K562 (cell line): ENCODE measurements around the gene PPM1N. TPM values are rescaled to one million over a fixed set of nuclear protein-coding genes. Genes with fewer than 3 reads are reported as not detected.
A peak's percentile ranks its signal among the peaks of the same experiment; 100 is the strongest.

Experiments used
- ATAC-seq: fragments of 200-7000 bp; cut with Tn5 transposase; 3 replicates; pipeline ENCODE4 v1.9.1; 2020; ENCODE audit warnings: moderate library complexity
- BruUV-seq: library from RNA; stranded (reverse); fragments of 400-500 nt; replicated peaks from 2 replicates; lab custom pipeline; 2021; lab: Mats Ljungman, UMichigan
- CTCF ChIA-PET: fragments of 300-600 bp; formaldehyde crosslinking; extraction: SDS; loops from one replicate; lab custom pipeline; 2021; ENCODE audit warnings: low intra/inter-chr PET ratio; lab: Yijun Ruan, JAX
- POLR2A ChIA-PET: fragments of 300-600, 350-650 bp; sonication (Branson Sonifier 250); formaldehyde crosslinking; extraction: SDS; loops from one replicate; lab custom pipeline; 2021; ENCODE audit warnings: antibody characterized with exemption, inconsistent platforms; lab: Yijun Ruan, JAX
- DNase-seq, 4 experiments: peaks; one replicate each; pipeline versions ENCODE4 v3.0.0 to v3.0.0-alpha.2; 2011 to 2018; ENCODE audit warnings: low spot score in 3 of 4, mixed read lengths in 3 of 4; ENCODE audit errors: extremely low read depth in 1 of 4
- FAIRE-seq: peaks from 2 replicates; lab custom pipeline; 2011; peaks lifted over from hg19 to GRCh38; lab: Jason Lieb, UNC
- H2AFZ ChIP-seq: 2 replicates; pipeline ENCODE4 v1.6.0; 2011; ENCODE audit warnings: low read depth, low read length, control low read depth, inconsistent platforms
- H3K27ac ChIP-seq: fragments of 200-600 bp; 3 replicates; pipeline ENCODE4 v1.8.0; 2011; ENCODE audit warnings: low read depth, mild to moderate bottlenecking, control low read depth, inconsistent platforms, low read length, moderate library complexity, mixed read lengths; ENCODE audit errors: extremely low read depth
- H3K27me3 ChIP-seq, 2 experiments: fragments of 300-600 bp in 1 of 2; 2 replicates in 1 of 2; 3 replicates in 1 of 2; pipeline versions ENCODE4 v1.6.0 to v1.8.0; 2011; ENCODE audit warnings: inconsistent platforms in 2 of 2, low read length in 2 of 2, mild to moderate bottlenecking in 1 of 2, mixed read lengths in 1 of 2, moderate library complexity in 1 of 2; ENCODE audit not compliant: control insufficient read depth in 2 of 2, insufficient read depth in 2 of 2
- H3K36me3 ChIP-seq: fragments of 300-600 bp; 3 replicates; pipeline ENCODE4 v1.8.0; 2011; ENCODE audit warnings: mild to moderate bottlenecking, low read length, inconsistent platforms; ENCODE audit not compliant: control insufficient read depth, insufficient read depth
- H3K4me1 ChIP-seq, 2 experiments: fragments of 200-600 bp in 1 of 2; replicated peaks in 1 of 2; 2 replicates in 1 of 2; 3 replicates in 1 of 2; pipeline versions ENCODE4 v1.5.1 to v1.8.0; 2011; ENCODE audit warnings: inconsistent platforms in 2 of 2, low read length in 2 of 2, mild to moderate bottlenecking in 1 of 2, mixed read lengths in 1 of 2, moderate library complexity in 1 of 2; ENCODE audit not compliant: control insufficient read depth in 2 of 2, insufficient read depth in 2 of 2
- H3K4me2 ChIP-seq: 2 replicates; pipeline ENCODE4 v1.6.1; 2011; ENCODE audit warnings: low read length, control low read depth, inconsistent platforms, mixed read lengths; ENCODE audit not compliant: insufficient read depth
- H3K4me3 ChIP-seq: fragments of 200-600 bp; sonication (generic), shearing (Covaris generic); 2 replicates; pipeline ENCODE4 v1.5.1; 2016; ENCODE audit warnings: control low read depth, inconsistent platforms
- H3K79me2 ChIP-seq: fragments of 200-600 bp; 3 replicates; pipeline ENCODE4 v1.8.0; 2011; ENCODE audit warnings: low read length, inconsistent platforms; ENCODE audit not compliant: control insufficient read depth, insufficient read depth
- H3K9ac ChIP-seq, 2 experiments: 2 replicates each; pipeline versions ENCODE4 v1.6.0 to v1.6.1; 2011; ENCODE audit warnings: low read depth in 2 of 2, low read length in 2 of 2, control low read depth in 1 of 2, inconsistent platforms in 1 of 2, mild to moderate bottlenecking in 1 of 2, mixed read lengths in 1 of 2; ENCODE audit not compliant: insufficient read depth in 1 of 2
- H3K9me1 ChIP-seq: one replicate; pipeline ENCODE4 v1.6.0; 2011; ENCODE audit warnings: inconsistent platforms, mild to moderate bottlenecking, low read length, moderate library complexity; ENCODE audit not compliant: control insufficient read depth, insufficient read depth
- H3K9me3 ChIP-seq: replicated peaks from 2 replicates; pipeline ENCODE4 v1.5.1; 2011; ENCODE audit warnings: low read depth, low read length, inconsistent platforms; ENCODE audit not compliant: control insufficient read depth, insufficient read depth
- H4K20me1 ChIP-seq: replicated peaks from 2 replicates; pipeline ENCODE4 v1.6.1; 2011; ENCODE audit warnings: low read length, inconsistent platforms, mixed read lengths; ENCODE audit not compliant: control insufficient read depth, insufficient read depth
- ADNP ChIP-seq: fragments of 200-800 bp; sonication (Bioruptor generic); IDR thresholded peaks from 2 replicates; pipeline ENCODE4 v1.6.1; 2016; ENCODE audit warnings: missing genetic modification characterization, missing compliant biosample characterization
- BRF1 ChIP-seq: IDR thresholded peaks from 3 replicates; pipeline ENCODE4 v1.6.1; 2011; ENCODE audit warnings: borderline replicate concordance, mild to moderate bottlenecking; ENCODE audit not compliant: insufficient read length; ENCODE audit errors: extremely low read depth
- EGR1 ChIP-seq: fragments of 450-650 bp; conservative IDR thresholded peaks from 2 replicates; pipeline ENCODE4 v1.6.1; 2017; ENCODE audit warnings: mild to moderate bottlenecking
- U2AF1 ChIP-seq: fragments of 200-400 bp; formaldehyde crosslinking; optimal IDR thresholded peaks from 2 replicates; pipeline ENCODE3; 2017; ENCODE audit warnings: mild to moderate bottlenecking, low read depth, low read length, moderate library complexity
- ZBTB17 ChIP-seq: fragments of 450-650 bp; formaldehyde crosslinking; IDR thresholded peaks from 2 replicates; pipeline ENCODE4 v1.4.0; 2020; ENCODE audit warnings: mild to moderate bottlenecking
- WGBS: fragments of 100-300 bp; shearing (Covaris generic); methylation state at CpG from one replicate; pipeline ENCODE4 v1.1.6; 2016; ENCODE audit warnings: low coverage, mixed read lengths; ENCODE audit not compliant: insufficient coverage; ENCODE audit errors: missing lambda C conversion rate; 5-methylcytosine and 5-hydroxymethylcytosine counted together
- in situ Hi-C: fragments of 300-500 bp; cut with MboI; formaldehyde crosslinking; loops from 4 replicates; pipeline ENCODE4 v1.15.0; 2018; ENCODE audit warnings: inconsistent platforms, mixed read lengths
- intact Hi-C: fragments of 100-400 bp; cut with micrococcal nuclease; formaldehyde crosslinking; loops from 2 replicates; pipeline ENCODE4 v1.14.2; 2022
- polyA plus RNA-seq, 8 experiments: library from polyadenylated mRNA; depleted of rRNA in 4 of 8; stranded (reverse) in 5 of 8; unstranded in 3 of 8; fragments of >200 nt; fragmentation: Nextera tagmentation in 2 of 8; fragmentation: Illumina TruSeq in 1 of 8; extraction: Ambion mirVana in 2 of 8; extraction: Trizol in 1 of 8; gene quantifications; 2 replicates each; pipeline versions ENCODE4 v1.2.1 to v1.2.3, GENCODE V29; 2011 to 2014; ENCODE audit warnings: inconsistent platforms in 1 of 8, missing spikeins in 1 of 8
- total RNA-seq, 7 experiments: library from RNA; depleted of rRNA in 6 of 7; stranded (reverse); fragments of >200 nt in 6 of 7; fragmentation: Illumina TruSeq in 2 of 7; extraction: Trizol in 2 of 7; gene quantifications; 2 replicates each; pipeline versions ENCODE4 v1.2.1 to v1.2.3, GENCODE V29; 2011 to 2021; ENCODE audit warnings: low replicate concordance in 1 of 7
- TF ChIP-seq, protein P1 (sequence below): sonication (generic); formaldehyde crosslinking; IDR thresholded peaks from 2 replicates; pipeline ENCODE4 v1.8.0; 2022; ENCODE audit warnings: missing genetic modification reagents, mild to moderate bottlenecking, moderate library complexity, borderline replicate concordance
- TF ChIP-seq, protein P2 (sequence below), 2 experiments: fragments of 450-650 bp; IDR thresholded peaks; 2 replicates each; pipeline ENCODE4 v1.6.1; 2016

Gene PPM1N
- total and polyA plus RNA-seq, 9 of the 15 experiments (the other 6 are each of a cell fraction or from before 2014, with no cell fraction given), result 4.5 to 15.6 (median 8.7) TPM

DNA sequence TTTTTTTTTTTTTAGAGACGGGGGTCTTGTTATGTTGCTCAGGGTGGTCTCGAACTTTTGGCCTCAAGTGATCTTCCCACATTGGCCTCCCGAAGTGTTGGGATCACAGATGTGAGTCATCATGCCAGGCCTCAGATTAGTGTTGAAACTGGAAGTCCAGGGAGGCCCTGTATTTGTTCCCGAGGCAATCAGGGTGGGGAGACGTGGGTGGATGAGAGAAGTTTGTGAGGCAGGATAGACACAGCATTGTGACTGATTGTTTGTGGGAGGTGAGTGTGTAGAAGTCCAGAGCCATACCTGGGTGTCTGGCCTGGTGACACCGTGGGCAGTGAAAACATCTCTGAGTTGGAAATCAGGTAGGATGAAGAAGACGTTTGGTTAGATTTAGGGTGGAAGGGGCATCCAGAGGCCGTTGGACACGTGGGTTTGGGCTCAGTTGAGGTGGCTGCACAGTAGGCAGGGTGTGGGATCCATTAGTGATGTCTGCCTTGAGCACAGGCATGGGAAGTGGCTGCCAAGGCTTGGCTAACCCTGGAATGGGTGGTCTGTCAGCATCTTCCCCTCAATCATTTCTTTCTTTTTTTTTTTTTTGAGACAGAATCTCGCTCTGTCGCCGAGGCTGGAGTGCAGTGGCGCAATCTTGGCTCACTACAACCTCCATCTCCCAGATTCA is 13.8 kb upstream of the PPM1N start:
- no peak overlapping the region for H2AFZ ChIP-seq
- BruUV-seq, result no TSS peak
- H3K9ac ChIP-seq, result no peak overlapping the region
- ChIA-PET POLR2A (interaction anchor here (0.8 to 1.9 kb wide), 8 partner anchors 10 to 62 kb away, joined by 3 to 12 read pairs (median 6); no protein-coding TSS in a partner anchor), CTCF (interaction anchor here (0.6 to 3.0 kb wide), 4 partner anchors 44 to 533 kb away, joined by 3 to 17 read pairs (median 4); no protein-coding TSS in a partner anchor)
- in situ Hi-C loops (no loop called here), intact Hi-C loops (no loop called here)
- no peak for DNase-seq
- H3K27me3 ChIP-seq, result no peaks in the 10 kb centered on the region
- FAIRE-seq, result peak; percentile 48
- H3K9me1 ChIP-seq, result no peaks in the 10 kb centered on the region
- ATAC-seq, result no peak
- TF ChIP-seq U2AF1, result no peak
- TF ChIP-seq, protein P1, sequence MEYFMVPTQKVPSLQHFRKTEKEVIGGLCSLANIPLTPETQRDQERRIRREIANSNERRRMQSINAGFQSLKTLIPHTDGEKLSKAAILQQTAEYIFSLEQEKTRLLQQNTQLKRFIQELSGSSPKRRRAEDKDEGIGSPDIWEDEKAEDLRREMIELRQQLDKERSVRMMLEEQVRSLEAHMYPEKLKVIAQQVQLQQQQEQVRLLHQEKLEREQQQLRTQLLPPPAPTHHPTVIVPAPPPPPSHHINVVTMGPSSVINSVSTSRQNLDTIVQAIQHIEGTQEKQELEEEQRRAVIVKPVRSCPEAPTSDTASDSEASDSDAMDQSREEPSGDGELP, result no peak
- no peak for TF ChIP-seq BRF1
- TF ChIP-seq ADNP, result no peak
- TF ChIP-seq ZBTB17 (CRISPR knock-in tag), result peak; percentile 81
- peak; percentile 46; the same call in 1 of the 2 replicates for TF ChIP-seq EGR1
- TF ChIP-seq, protein P2, sequence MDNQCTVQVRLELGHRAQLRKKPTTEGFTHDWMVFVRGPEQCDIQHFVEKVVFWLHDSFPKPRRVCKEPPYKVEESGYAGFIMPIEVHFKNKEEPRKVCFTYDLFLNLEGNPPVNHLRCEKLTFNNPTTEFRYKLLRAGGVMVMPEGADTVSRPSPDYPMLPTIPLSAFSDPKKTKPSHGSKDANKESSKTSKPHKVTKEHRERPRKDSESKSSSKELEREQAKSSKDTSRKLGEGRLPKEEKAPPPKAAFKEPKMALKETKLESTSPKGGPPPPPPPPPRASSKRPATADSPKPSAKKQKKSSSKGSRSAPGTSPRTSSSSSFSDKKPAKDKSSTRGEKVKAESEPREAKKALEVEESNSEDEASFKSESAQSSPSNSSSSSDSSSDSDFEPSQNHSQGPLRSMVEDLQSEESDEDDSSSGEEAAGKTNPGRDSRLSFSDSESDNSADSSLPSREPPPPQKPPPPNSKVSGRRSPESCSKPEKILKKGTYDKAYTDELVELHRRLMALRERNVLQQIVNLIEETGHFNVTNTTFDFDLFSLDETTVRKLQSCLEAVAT (IDR thresholded peaks at IDR 0.05), result peak in 1 of 2 experiments; percentile 85; a peak in 2 of 4 replicates
- H3K79me2 ChIP-seq, result no peaks in the 10 kb centered on the region
- H3K4me1 ChIP-seq, result peaks cover 3 to 10% of the 10 kb centered on the region in 2 experiments; a peak in 3 of 5 replicates
- H4K20me1 ChIP-seq, result no peaks in the 10 kb centered on the region
- H3K4me2 ChIP-seq, result no peak overlapping the region
- H3K36me3 ChIP-seq, result no peaks in the 10 kb centered on the region
- H3K27ac ChIP-seq, result no peak overlapping the region
- no peak overlapping the region for H3K4me3 ChIP-seq
- WGBS, result 52% methylated on average over 9 of the region's 13 CpGs
- no peaks in the 10 kb centered on the region for H3K9me3 ChIP-seq
